PC-9 (cell line): ENCODE results near the gene BUD31.

Experiments
- CTCF ChIP-seq: fragments of 200-600 bp; sonication (generic); conservative IDR thresholded peaks from 2 replicates; pipeline ENCODE4 v1.6.1; 2017; ENCODE audit warnings: mixed run types, antibody characterized with exemption, mild to moderate bottlenecking, moderate library complexity
- EZH2 ChIP-seq: fragments of 200-600 bp; sonication (generic); IDR thresholded peaks from 2 replicates; pipeline ENCODE4 v1.8.0; 2017; ENCODE audit warnings: antibody characterized with exemption, low read depth

- TF ChIP-seq CTCF, result no peak
- TF ChIP-seq EZH2, result no peak
Observed at GRCh38 chr7:99369767-99370391, 38.9 kb upstream of the BUD31 start.
